ENCODE results near the gene PAX9.

PAX9 gene

GRCh38 chr14:36656687-36657398, 4.8 kb upstream of the PAX9 start:
- no peak for DNase-seq

GRCh38 chr14:36657399-36658122, 4.1 kb upstream of the PAX9 start:
- DNase-seq, result no peak

- no peak for DNase-seq
Observed at GRCh38 chr14:36658123-36659009, 3.3 kb upstream of the PAX9 start.

- DNase-seq, result no peak
Observed at GRCh38 chr14:36659010-36659821, 2.4 kb upstream of the PAX9 start.

GRCh38 chr14:36659822-36660735, 1.6 kb upstream of the PAX9 start:
- no peak for DNase-seq

- peak; percentile 74 for DNase-seq
Observed at GRCh38 chr14:36660736-36661505, 739 bp upstream of the PAX9 start.

- no peak for DNase-seq
Observed at GRCh38 chr14:36662258-36662542, 540 bp downstream of the PAX9 start.

GRCh38 chr14:36662543-36663403, 1.1 kb downstream of the PAX9 start:
- DNase-seq, result no peak

GRCh38 chr14:36663404-36664321, 2.0 kb downstream of the PAX9 start:
- DNase-seq, result no peak

- DNase-seq, result no peak
Observed at GRCh38 chr14:36664322-36665193, 2.9 kb downstream of the PAX9 start.

- DNase-seq, result peak; percentile 3
Observed at GRCh38 chr14:36665887-36666415, 4.3 kb downstream of the PAX9 start.

- no peak for DNase-seq
Observed at GRCh38 chr14:36666416-36667206, 5.0 kb downstream of the PAX9 start.

- no peak for DNase-seq
Observed at GRCh38 chr14:36667679-36668078, 6.0 kb downstream of the PAX9 start.

GRCh38 chr14:36671149-36671548, 9.5 kb downstream of the PAX9 start:
- DNase-seq, result no peak

GRCh38 chr14:36672095-36672494, 10.4 kb downstream of the PAX9 start:
- peak; percentile 15 for DNase-seq

- DNase-seq, result no peak
Observed at GRCh38 chr14:36674659-36675058, 13.0 kb downstream of the PAX9 start.

GRCh38 chr14:36675581-36675980, 13.9 kb downstream of the PAX9 start:
- DNase-seq, result no peak

Measured in NCI-H146 (cell line).